HG02981 (cell line): ENCODE measurements around the gene MRPL4.

Experiments
- ATAC-seq: cut with Tn5 transposase; IDR thresholded peaks from one replicate; pipeline ENCODE4 v1.9.1; 2021; ENCODE audit warnings: mild to moderate bottlenecking, moderate library complexity; ENCODE audit not compliant: unreplicated experiment

The MRPL4 gene

GRCh38 chr19:10288662-10289166, 36.7 kb downstream of the MRPL4 start:
- ATAC-seq = no peak

GRCh38 chr19:10289167-10289835, 37.3 kb downstream of the MRPL4 start:
- ATAC-seq = no peak

- no peak for ATAC-seq
These were observed 37.9 kb downstream of the MRPL4 start, which contains the start of gene ICAM5 for GRCh38 chr19:10289836-10290356. Gene ICAM5, plus strand, starts transcription at chr19:10289952. Its CDS starts 92 bp downstream, at chr19:10290044.

GRCh38 chr19:10290357-10290875, 38.4 kb downstream of the MRPL4 start:
- ATAC-seq = no peak

GRCh38 chr19:10290876-10291553, 39.0 kb downstream of the MRPL4 start:
- ATAC-seq = no peak

- ATAC-seq = no peak
These were observed 39.7 kb downstream of the MRPL4 start for GRCh38 chr19:10291554-10292205.

- ATAC-seq = peak; percentile 38
These were observed 40.3 kb downstream of the MRPL4 start for GRCh38 chr19:10292206-10292788.

- no peak for ATAC-seq
These were observed 41.0 kb downstream of the MRPL4 start for GRCh38 chr19:10292789-10293636.

GRCh38 chr19:10293637-10294367, 41.8 kb downstream of the MRPL4 start:
- no peak for ATAC-seq

GRCh38 chr19:10294368-10294697, 42.3 kb downstream of the MRPL4 start:
- no peak for ATAC-seq

GRCh38 chr19:10295305-10295846, 43.4 kb downstream of the MRPL4 start:
- ATAC-seq = peak; percentile 61

- no peak for ATAC-seq
These were observed 44.0 kb downstream of the MRPL4 start for GRCh38 chr19:10295847-10296591.

GRCh38 chr19:10299545-10300458, 47.8 kb downstream of the MRPL4 start:
- no peak for ATAC-seq

- ATAC-seq = no peak
These were observed 53.3 kb downstream of the MRPL4 start for GRCh38 chr19:10305139-10305806.

GRCh38 chr19:10306327-10306726, 54.3 kb downstream of the MRPL4 start:
- ATAC-seq = no peak

- ATAC-seq = no peak
These were observed 57.4 kb downstream of the MRPL4 start, which contains the start of gene ZGLP1 for GRCh38 chr19:10309423-10309822. Gene ZGLP1, minus strand, starts transcription at chr19:10309815.
